Non-pigmented ciliary epithelial cell (primary cell): ENCODE data around the gene DNAJC5G.
"Not testable (repeated sequence)": the region's sequence is repeated elsewhere in the genome, so short reads cannot be mapped to it uniquely, and the experiment has no call there.

Experiments used
- DNase-seq: peaks from one replicate; pipeline ENCODE4 v3.0.0-alpha.2; 2010; ENCODE audit warnings: low read depth

The DNAJC5G gene

DNA sequence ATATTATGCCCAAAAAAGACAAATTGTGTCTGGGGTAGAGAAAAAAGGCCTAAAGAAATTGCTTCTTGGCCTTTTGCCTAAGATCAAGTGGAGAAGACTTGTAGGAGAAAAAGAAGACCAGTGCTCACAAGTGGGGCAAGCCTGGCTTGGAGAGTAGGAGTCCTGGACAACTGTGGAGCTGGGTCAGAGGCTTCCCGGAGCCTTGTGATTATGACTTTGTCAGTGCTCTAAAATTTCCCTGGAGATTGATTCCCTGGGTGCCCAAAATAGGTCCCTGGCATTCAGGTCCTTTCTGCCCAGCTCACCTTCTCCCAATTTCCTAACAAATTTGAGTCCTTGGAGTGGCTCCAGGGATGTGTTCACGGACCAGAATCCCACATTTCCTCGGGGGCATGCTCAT, 6.2 kb downstream of the DNAJC5G start:
- DNase-seq, result no peak

- no peak for DNase-seq
These were observed 6.8 kb downstream of the DNAJC5G start, which contains the start of gene TRIM54 for GRCh38 chr2:27281855-27282559. TSS of gene TRIM54 (plus strand) at chr2:27282429. CDS start at chr2:27282732, 303 bp downstream.

- no peak for DNase-seq
These were observed 7.7 kb downstream of the DNAJC5G start for GRCh38 chr2:27282892-27283291.

DNA sequence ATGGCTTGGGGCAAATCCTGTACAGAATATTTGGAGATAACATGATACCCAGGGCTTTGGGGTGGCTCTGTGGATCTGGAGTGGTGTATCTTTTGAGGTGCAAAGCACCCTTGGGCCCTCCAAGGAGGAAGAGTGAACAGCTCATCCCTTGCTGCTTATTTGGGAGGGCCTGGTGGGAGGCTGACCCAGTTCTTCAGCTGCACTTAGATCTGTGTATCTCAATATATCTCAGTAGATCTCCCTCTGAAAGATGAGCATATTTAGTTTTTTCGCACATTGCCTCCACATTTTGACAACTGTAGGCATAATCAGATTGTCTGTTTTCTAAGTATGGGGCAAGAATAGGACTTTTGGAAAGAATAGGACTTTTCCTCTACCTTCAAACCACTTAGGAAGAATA, 9.8 kb downstream of the DNAJC5G start:
- no peak for DNase-seq

- DNase-seq, result no peak
These were observed 10.2 kb downstream of the DNAJC5G start for GRCh38 chr2:27285481-27285880.

- DNase-seq, result no peak
These were observed 13.4 kb downstream of the DNAJC5G start for GRCh38 chr2:27288610-27289009.

- no peak for DNase-seq
These were observed 15.3 kb downstream of the DNAJC5G start for GRCh38 chr2:27290549-27290948.

GRCh38 chr2:27291865-27292264, 16.6 kb downstream of the DNAJC5G start:
- no peak for DNase-seq

GRCh38 chr2:27294928-27295327, 19.7 kb downstream of the DNAJC5G start:
- no peak for DNase-seq

DNA sequence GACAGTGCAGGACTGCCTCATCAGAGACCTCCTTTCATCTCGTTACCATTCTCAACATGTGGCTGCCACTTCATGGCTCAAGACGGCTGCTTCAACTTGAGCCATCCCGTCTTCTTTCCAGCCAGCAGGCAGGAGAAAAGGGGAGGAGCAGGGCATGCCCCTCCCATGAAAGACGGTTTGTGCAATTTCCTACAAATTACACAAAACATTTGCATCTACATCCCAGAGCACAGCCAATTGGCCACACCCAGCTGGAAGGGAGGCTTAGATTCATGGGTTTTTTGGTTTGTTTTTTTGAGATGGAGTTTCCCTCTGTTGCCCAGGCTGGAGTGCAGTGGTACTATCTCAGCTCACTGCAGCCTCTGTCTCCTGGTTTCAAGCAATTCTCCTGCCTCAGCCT, 21.2 kb downstream of the DNAJC5G start:
- DNase-seq, result no peak

DNA sequence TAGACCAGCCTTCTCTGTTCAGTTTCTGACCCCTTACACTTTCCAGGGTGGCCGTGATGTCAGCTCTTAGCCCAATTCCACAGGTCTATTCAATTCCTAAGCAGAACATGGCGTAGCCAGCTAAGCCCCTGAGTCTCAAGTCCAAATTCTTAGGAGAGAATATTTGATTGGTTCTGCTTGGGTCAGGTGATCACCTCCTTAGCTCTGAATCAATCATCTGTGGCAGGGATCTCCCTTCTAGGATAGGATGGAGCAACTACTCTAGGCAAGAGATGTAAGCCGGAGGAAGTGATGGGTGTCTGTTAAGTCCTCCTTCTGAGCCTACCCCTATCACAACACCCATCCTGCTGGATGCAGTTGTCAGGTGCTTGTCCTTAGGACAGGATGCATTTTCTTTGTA, 22.0 kb downstream of the DNAJC5G start:
- no peak for DNase-seq

DNA sequence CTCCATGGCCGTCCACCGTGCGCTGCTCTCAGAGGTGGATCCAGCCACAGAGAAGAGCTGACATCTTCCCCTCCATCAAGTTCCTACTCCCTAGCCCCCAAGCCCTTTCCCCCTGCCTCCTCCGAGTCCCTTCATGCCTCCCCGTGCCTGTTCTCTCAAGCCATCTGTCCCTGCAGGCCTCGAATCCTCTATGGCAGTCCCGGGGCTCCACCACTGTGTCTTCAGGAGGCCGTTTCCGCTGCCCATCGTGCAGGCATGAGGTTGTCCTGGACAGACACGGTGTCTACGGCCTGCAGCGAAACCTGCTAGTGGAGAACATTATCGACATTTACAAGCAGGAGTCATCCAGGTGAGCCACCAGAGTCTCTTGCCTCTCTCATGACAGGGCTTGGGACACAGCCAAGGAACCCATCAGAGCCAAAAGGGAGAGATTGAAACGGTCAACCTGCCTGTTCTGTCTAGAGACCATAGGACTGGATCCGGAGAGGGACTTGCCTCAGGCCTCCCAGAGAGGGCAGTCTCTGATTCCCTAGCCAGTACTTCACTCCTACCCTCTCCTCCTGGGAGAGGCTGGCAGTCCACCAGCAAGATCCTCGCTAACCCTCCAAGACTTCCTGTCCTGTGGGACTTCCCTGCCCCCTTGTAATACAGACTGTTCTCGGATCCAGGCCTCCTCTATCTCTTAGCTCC, 23.3 kb downstream of the DNAJC5G start:
- DNase-seq, result no peak

DNA sequence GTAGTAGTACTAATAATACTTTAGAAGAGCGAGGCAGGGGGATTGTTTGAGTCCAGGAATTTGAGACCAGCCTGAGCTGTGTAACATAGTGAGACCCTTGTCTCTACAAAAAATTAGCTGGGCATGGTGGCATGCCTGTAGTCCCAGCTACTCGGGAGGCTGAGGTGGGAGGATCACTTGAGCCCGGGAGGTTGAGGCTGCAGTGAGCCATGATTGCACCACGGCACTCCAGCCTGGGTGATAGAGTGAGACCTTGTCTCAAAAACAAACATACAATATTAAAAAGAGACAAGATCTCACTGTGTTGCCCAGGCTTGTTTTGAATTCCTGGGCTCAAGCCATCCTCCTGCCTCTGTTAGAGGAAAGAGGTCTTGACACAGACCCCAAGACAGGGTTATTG, 25.4 kb downstream of the DNAJC5G start:
- not testable (repeated sequence) for DNase-seq

GRCh38 chr2:27303093-27304025, 28.1 kb downstream of the DNAJC5G start:
- no peak for DNase-seq

DNA sequence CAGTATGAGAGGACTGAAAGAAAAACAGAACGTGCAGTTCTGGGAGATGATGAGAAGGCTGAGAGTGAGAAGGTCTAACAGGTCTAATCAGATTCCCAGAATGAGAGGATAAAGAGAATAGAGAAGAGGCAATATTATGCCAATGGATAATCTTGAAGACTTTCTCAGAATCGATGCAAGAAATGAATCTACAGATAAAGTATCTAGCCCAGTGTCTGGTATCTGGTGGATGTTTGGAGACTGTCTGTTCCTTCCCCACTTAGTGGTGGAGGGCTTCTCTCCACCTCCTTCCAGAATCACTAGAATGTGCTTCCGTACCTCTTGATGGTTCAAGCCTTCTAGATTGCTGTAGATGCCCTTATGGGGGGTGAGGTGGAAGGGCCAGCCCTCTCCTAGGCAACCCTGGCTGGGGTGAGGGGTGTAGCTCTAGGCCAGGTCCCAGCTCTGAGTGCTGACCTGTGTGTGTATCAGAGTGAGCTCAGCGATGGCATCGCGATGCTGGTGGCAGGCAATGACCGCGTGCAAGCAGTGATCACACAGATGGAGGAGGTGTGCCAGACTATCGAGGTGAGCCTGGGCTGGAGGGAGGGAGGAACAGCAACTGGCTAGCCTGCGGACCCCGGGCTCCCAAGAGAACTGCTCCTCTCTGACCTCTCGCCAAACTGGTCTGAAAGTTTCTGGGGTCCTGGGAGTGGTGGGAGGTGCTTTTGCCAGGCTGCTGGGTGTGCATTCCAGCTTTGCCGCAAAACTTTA, 29.4 kb downstream of the DNAJC5G start:
- no peak for DNase-seq

DNA sequence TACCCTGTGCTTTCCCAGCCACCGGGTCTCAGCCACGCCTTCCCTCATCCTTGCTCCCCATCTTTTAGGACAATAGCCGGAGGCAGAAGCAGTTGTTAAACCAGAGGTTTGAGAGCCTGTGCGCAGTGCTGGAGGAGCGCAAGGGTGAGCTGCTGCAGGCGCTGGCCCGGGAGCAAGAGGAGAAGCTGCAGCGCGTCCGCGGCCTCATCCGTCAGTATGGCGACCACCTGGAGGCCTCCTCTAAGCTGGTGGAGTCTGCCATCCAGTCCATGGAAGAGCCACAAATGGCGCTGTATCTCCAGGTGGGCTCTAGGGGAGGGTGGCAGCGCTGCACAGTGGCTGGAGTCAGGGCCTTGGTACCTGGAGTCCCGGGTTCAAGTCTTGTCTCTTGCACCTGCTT, 30.3 kb downstream of the DNAJC5G start:
- no peak for DNase-seq

GRCh38 chr2:27306136-27306535, 30.9 kb downstream of the DNAJC5G start:
- DNase-seq, result no peak

GRCh38 chr2:27306573-27307286, 31.5 kb downstream of the DNAJC5G start:
- no peak for DNase-seq

DNA sequence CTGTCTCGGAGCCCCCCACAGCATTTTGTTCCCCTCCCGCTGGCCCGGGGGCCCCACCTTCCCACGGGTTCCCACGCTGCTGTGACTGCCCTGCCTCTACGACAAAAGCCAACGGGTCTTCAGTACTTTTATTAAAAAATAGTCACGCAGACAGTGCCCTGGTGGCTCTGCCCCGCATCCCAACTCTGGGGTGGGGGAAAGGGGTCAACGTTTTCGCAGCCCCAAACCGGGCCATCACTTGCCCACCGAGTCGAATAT, 32.0 kb downstream of the DNAJC5G start:
- DNase-seq, result no peak

GRCh38 chr2:27307545-27308358, 32.5 kb downstream of the DNAJC5G start:
- DNase-seq, result no peak
